Upper lobe of left lung (tissue), 6 donors: ENCODE data around the gene CD109. TPM values are rescaled to one million over a fixed set of nuclear protein-coding genes. Genes with fewer than 3 reads are reported as not detected.
A peak's percentile ranks its signal among the peaks of the same experiment; 100 is the strongest.

Source experiments
- ATAC-seq, 2 donors: fragments of 200-7000 bp; cut with Tn5 transposase; one replicate each; pipeline ENCODE4 v1.9.1; 2022; ENCODE audit warnings: mild to moderate bottlenecking in 2 of 2, moderate library complexity in 2 of 2; ENCODE audit not compliant: low FRiP score in 2 of 2
- DNase-seq, 2 donors: peaks; one replicate each; pipeline ENCODE4 v3.0.0-alpha.2; 2019 to 2020
- H3K27ac ChIP-seq, 4 donors: fragments of 200-600 bp; sonication (generic); one replicate each; pipeline ENCODE4 v1.5.1; 2016 to 2019
- H3K27me3 ChIP-seq, 4 donors: fragments of 200-600 bp; sonication (generic); one replicate each; pipeline ENCODE4 v1.5.1; 2017 to 2019
- H3K36me3 ChIP-seq, 4 donors: fragments of 200-600 bp; sonication (generic); one replicate each; pipeline ENCODE4 v1.5.1; 2016 to 2019
- H3K4me1 ChIP-seq, 4 donors: fragments of 200-600 bp; sonication (generic); one replicate each; pipeline ENCODE4 v1.5.1; 2018 to 2019
- H3K4me3 ChIP-seq, 4 donors: fragments of 200-600 bp; sonication (generic); one replicate each; pipeline ENCODE4 v1.5.1; 2017 to 2019; ENCODE audit warnings: mild to moderate bottlenecking in 2 of 4, moderate library complexity in 1 of 4
- H3K9me3 ChIP-seq, 4 donors: fragments of 200-600 bp; sonication (generic); one replicate each; pipeline ENCODE4 v1.5.1; 2018 to 2019
- EP300 ChIP-seq, 4 donors: sonication (generic); formaldehyde crosslinking; IDR thresholded peaks; one replicate each; pipeline ENCODE4 v1.5.1; 2017; ENCODE audit warnings: antibody characterized with exemption in 4 of 4, control low read depth in 2 of 4
- POLR2A ChIP-seq, 4 donors: fragments of 450-650 bp; IDR thresholded peaks; one replicate each; pipeline ENCODE4 v1.5.1; 2016 to 2017; ENCODE audit warnings: antibody characterized with exemption in 4 of 4, mild to moderate bottlenecking in 2 of 4
- POLR2AphosphoS5 ChIP-seq, 2 donors: sonication (generic); formaldehyde crosslinking; IDR thresholded peaks; one replicate each; pipeline ENCODE4 v1.5.1; 2017; ENCODE audit warnings: antibody characterized with exemption in 2 of 2
- WGBS, 2 donors: methylation state at CpG; one replicate each; pipeline ENCODE4 v1.1.5; 2017 to 2018; 5-methylcytosine and 5-hydroxymethylcytosine counted together
- total RNA-seq, 6 donors: library from RNA; depleted of rRNA in 4 of 6; stranded (reverse); fragments of >200 nt in 4 of 6; gene quantifications; one replicate each; pipeline versions ENCODE4 v1.1.0 to v1.2.1, GENCODE V29; 2016 to 2021
- TF ChIP-seq, protein P1 (sequence below), 6 experiments: fragments of 450-650 bp in 4 of 6; fragments of 200-600 bp in 2 of 6; sonication (generic) in 2 of 6; IDR thresholded peaks; one replicate each; pipeline ENCODE4 v1.5.1; 2016 to 2019; ENCODE audit warnings: antibody characterized with exemption in 6 of 6
- donor health status: DM: no; HTN: no; CAD: no; lungs with moderate emphysema.
- donor health status: DM: no; HTN: yes; CAD: no; lungs with severe emphysema.

CD109 gene
- total RNA-seq, 6 donors from 2014 or later = 4.2 to 25.5 (median 21.3) TPM

DNA sequence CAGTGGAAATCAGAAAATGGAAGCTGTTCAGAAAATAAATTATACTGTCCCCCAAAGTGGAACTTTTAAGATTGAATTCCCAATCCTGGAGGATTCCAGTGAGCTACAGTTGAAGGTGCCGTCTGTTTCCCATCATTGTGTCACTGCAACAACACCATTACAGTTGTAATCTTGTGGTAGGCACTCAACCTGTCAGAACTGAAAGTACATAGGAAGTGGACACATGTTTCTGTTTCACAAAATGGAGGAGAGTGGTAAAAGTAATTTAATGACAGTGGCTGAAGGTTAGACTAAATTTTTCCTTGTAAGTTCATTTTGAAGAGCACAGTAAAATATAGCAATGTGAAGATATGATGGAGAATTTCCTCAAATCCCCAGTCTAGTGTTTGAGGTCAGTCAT is 70.0 kb downstream of the CD109 start:
- Histone ChIP-seq H3K27me3 (no peaks in the 10 kb centered on the region), H3K9me3 (no peaks in the 10 kb centered on the region), H3K27ac (no peak overlapping the region), H3K4me3 (no peak overlapping the region), H3K36me3 (peaks cover 0 to 19% (median 0%) of the 10 kb centered on the region in 4 donors), H3K4me1 (no peaks in the 10 kb centered on the region)
- 83 to 100% methylated on average over 1 of the region's 1 CpG for WGBS, 2 donors
- ATAC-seq (no peak), DNase-seq (no peak)
- TF ChIP-seq EP300 (IDR thresholded peaks at IDR 0.05) = no peak
- no peak for TF ChIP-seq POLR2AphosphoS5 (IDR thresholded peaks at IDR 0.05)
- TF ChIP-seq POLR2A (IDR thresholded peaks at IDR 0.05) = no peak
- TF ChIP-seq, protein P1, sequence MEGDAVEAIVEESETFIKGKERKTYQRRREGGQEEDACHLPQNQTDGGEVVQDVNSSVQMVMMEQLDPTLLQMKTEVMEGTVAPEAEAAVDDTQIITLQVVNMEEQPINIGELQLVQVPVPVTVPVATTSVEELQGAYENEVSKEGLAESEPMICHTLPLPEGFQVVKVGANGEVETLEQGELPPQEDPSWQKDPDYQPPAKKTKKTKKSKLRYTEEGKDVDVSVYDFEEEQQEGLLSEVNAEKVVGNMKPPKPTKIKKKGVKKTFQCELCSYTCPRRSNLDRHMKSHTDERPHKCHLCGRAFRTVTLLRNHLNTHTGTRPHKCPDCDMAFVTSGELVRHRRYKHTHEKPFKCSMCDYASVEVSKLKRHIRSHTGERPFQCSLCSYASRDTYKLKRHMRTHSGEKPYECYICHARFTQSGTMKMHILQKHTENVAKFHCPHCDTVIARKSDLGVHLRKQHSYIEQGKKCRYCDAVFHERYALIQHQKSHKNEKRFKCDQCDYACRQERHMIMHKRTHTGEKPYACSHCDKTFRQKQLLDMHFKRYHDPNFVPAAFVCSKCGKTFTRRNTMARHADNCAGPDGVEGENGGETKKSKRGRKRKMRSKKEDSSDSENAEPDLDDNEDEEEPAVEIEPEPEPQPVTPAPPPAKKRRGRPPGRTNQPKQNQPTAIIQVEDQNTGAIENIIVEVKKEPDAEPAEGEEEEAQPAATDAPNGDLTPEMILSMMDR (IDR thresholded peaks at IDR 0.05) = no peak

DNA sequence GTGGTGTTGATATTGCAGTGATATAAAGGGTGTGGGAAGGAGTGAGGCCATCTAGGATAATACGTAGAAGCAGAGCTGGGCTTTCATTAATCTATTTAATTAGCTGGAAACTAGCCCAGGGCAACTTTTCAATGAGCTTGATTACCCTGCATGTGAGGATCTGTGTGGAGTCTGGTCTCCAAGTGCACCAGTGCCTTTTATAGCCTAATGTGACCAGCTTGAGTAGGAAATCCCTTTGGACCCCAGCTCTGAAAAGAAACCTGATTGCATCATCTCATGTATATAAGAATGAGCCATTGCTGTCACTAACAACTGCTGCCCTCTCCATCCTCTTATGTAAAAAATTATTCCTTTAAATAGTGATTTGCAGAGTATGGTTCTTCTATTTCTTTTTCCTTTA is 72.6 kb downstream of the CD109 start:
- Histone ChIP-seq H3K4me1 (no peaks in the 10 kb centered on the region), H3K36me3 (peaks cover 0 to 18% (median 0%) of the 10 kb centered on the region in 4 donors), H3K9me3 (no peaks in the 10 kb centered on the region), H3K27me3 (no peaks in the 10 kb centered on the region), H3K4me3 (no peak overlapping the region), H3K27ac (no peak overlapping the region)
- no peak for DNase-seq
- ATAC-seq = no peak
- 88 to 94% methylated on average over 1 of the region's 1 CpG for WGBS, 2 donors
- TF ChIP-seq EP300 (IDR thresholded peaks at IDR 0.05) (no peak), POLR2A (IDR thresholded peaks at IDR 0.05) (no peak), POLR2AphosphoS5 (IDR thresholded peaks at IDR 0.05) (no peak)
- TF ChIP-seq, protein P1 (IDR thresholded peaks at IDR 0.05) = no peak

DNA sequence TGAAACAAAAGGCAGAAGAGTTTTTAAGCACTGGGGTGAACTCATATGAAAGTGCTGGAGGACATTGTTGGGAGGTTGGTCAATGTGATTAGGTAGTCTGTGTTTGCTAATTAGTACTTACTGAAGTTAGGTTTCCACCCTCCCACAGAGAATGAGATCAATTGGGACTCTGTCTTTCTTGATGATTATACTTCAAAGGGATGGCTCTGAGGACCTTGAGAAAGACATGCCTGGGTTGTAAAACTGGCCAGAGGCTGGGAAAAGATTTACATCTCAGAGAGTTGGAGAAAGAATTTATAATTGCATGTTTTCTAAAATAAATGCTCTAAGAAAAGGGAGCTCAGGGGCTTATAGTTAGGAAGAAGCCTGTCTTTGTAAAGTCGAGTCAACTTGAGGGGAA is 74.0 kb downstream of the CD109 start:
- WGBS, 2 donors = 85 to 100% methylated on average over 1 of the region's 1 CpG
- no peak for ATAC-seq

DNA sequence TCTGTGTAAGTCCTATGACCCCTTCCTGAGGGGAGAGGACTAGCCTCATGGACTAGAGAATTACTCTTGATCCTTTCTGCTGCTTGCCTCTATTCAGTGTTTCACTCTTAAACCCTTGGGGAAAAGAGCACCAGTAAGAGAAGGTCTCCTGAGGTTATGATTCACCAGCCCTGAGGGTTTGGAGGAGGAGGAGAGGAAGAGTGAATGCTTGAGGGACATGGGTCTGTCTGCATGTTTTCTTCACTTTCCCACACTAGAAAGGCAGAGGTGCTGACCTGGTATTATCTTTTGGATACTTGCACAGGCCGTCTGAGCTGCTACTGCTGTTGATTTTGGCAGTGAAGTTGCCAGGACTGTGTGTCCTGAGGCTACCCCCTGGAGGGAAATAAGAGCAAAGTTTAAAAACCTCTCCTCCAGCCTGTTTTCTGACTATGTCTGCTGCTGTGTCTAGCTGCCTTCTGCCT is 78.3 kb downstream of the CD109 start:
- Histone ChIP-seq H3K27ac (no peak overlapping the region), H3K4me1 (no peaks in the 10 kb centered on the region), H3K36me3 (peaks cover 0 to 7% (median 0%) of the 10 kb centered on the region in 4 donors), H3K4me3 (no peak overlapping the region), H3K9me3 (no peaks in the 10 kb centered on the region), H3K27me3 (no peaks in the 10 kb centered on the region)
- no peak for TF ChIP-seq POLR2AphosphoS5 (IDR thresholded peaks at IDR 0.05)
- TF ChIP-seq POLR2A (IDR thresholded peaks at IDR 0.05) = no peak
- TF ChIP-seq, protein P1 (IDR thresholded peaks at IDR 0.05) = no peak
- TF ChIP-seq EP300 (IDR thresholded peaks at IDR 0.05) = no peak
- no peak for DNase-seq
- ATAC-seq = peak in 1 of 2 donors; percentile 75
- WGBS, 2 donors = 8 to 45% methylated on average over 1 of the region's 1 CpG

More for the DNA sequence above, 74.0 kb downstream of the CD109 start:
- H3K27me3 ChIP-seq = no peaks in the 10 kb centered on the region
- DNase-seq = no peak
- no peaks in the 10 kb centered on the region for H3K4me1 ChIP-seq
- H3K27ac ChIP-seq = no peak overlapping the region
- no peak overlapping the region for H3K4me3 ChIP-seq
- TF ChIP-seq POLR2A (IDR thresholded peaks at IDR 0.05) (no peak), EP300 (IDR thresholded peaks at IDR 0.05) (no peak), POLR2AphosphoS5 (IDR thresholded peaks at IDR 0.05) (no peak)
- TF ChIP-seq, protein P1 (IDR thresholded peaks at IDR 0.05) = no peak
- peaks cover 0 to 17% (median 0%) of the 10 kb centered on the region in 4 donors for H3K36me3 ChIP-seq
- H3K9me3 ChIP-seq = no peaks in the 10 kb centered on the region

DNA sequence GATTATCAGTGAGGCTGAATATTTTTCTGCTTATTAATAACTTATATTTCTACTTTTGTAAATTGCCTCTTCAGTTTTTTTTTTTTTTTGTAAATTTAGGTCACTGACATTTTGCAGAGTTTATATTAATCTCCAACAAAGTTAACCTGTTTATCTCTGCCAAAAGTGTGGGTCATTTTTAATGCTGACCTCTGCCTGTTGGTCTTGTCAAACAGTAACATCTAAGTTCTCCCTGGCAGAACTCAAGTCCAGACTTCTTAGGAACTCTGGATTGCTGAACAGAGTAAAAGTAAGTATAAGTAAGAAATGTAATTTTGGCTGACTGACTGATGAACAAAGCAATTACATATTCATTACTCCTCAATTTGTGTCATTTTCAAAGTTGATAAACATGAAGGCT is 83.9 kb downstream of the CD109 start:
- TF ChIP-seq POLR2AphosphoS5 (IDR thresholded peaks at IDR 0.05) (no peak), POLR2A (IDR thresholded peaks at IDR 0.05) (no peak), EP300 (IDR thresholded peaks at IDR 0.05) (no peak)
- TF ChIP-seq, protein P1 (IDR thresholded peaks at IDR 0.05) = no peak
- DNase-seq = no peak

More for the DNA sequence above, 83.9 kb downstream of the CD109 start:
- Histone ChIP-seq H3K36me3 (peaks cover 0 to 9% (median 0%) of the 10 kb centered on the region in 4 donors), H3K27ac (no peak overlapping the region), H3K9me3 (no peaks in the 10 kb centered on the region), H3K4me1 (no peaks in the 10 kb centered on the region), H3K4me3 (no peak overlapping the region), H3K27me3 (no peaks in the 10 kb centered on the region)
- no peak for ATAC-seq
